Cardiac muscle cell (in vitro differentiated cells and primary cell): Measurements from ENCODE around the gene SLC30A7. TPM values are rescaled to one million over a fixed set of nuclear protein-coding genes. Genes with fewer than 3 reads are reported as not detected.

ENCODE experiments used
- DNase-seq, 2 donors: peaks; one replicate each; pipeline versions ENCODE4 v3.0.0 to v3.0.0-alpha.2; 2010 to 2017; ENCODE audit warnings: low read depth in 1 of 2, low spot score in 1 of 2
- H3K27ac ChIP-seq: fragments of 200-600 bp; sonication (generic); 2 replicates; pipeline ENCODE4 v1.5.1; 2016
- H3K27me3 ChIP-seq: fragments of 200-600 bp; sonication (generic); 2 replicates; pipeline ENCODE4 v1.6.0; 2016; ENCODE audit warnings: control low read depth
- H3K36me3 ChIP-seq: fragments of 200-600 bp; sonication (generic); 2 replicates; pipeline ENCODE4 v1.5.1; 2016; ENCODE audit warnings: control low read depth
- H3K4me1 ChIP-seq: fragments of 200-600 bp; sonication (generic); 2 replicates; pipeline ENCODE4 v1.8.1; 2017; ENCODE audit warnings: low read depth, mild to moderate bottlenecking, mixed run types
- H3K4me3 ChIP-seq: fragments of 200-600 bp; sonication (generic); 2 replicates; pipeline ENCODE4 v1.5.1; 2016; ENCODE audit warnings: mild to moderate bottlenecking
- H3K9me3 ChIP-seq: fragments of 200-600 bp; sonication (generic); 2 replicates; pipeline ENCODE4 v1.5.1; 2017; ENCODE audit warnings: low read depth, mild to moderate bottlenecking, control low read depth
- CTCF ChIP-seq: IDR thresholded peaks from 2 replicates; pipeline ENCODE4 v1.5.1; 2012; ENCODE audit warnings: low read depth, mild to moderate bottlenecking, low read length
- polyA plus RNA-seq: library from polyadenylated mRNA; unstranded; fragments of >200 nt; fragmentation: Nextera tagmentation; extraction: Ambion mirVana; gene quantifications from 2 replicates; pipeline ENCODE4 v1.2.1, GENCODE V29; 2016
- total RNA-seq: library from RNA; depleted of rRNA; stranded (reverse); fragments of >200 nt; gene quantifications from 2 replicates; pipeline ENCODE4 v1.2.3, GENCODE V29; 2016

Gene SLC30A7
- total and polyA plus RNA-seq, 2 experiments from 2014 or later = 5.3 to 6.9 TPM

GRCh38 chr1:101030881-101031280 is 135.0 kb downstream of the SLC30A7 start:
- TF ChIP-seq CTCF = no peak
- Histone ChIP-seq H3K4me1 (peaks cover 7% of the 10 kb centered on the region), H3K27ac (no peak overlapping the region), H3K27me3 (no peaks in the 10 kb centered on the region), H3K36me3 (no peaks in the 10 kb centered on the region), H3K4me3 (no peak overlapping the region), H3K9me3 (no peaks in the 10 kb centered on the region)
- DNase-seq = no peak

Other genes with a start within 250 kb of the SLC30A7 start
- 483 and 718 TPM in 2 replicates for gene VCAM1, start 176.3 kb upstream of the SLC30A7 start, total RNA-seq
- 443 and 806 TPM in 2 replicates for gene VCAM1, start 176.3 kb upstream of the SLC30A7 start, polyA plus RNA-seq
- 20.0 and 23.9 TPM in 2 replicates for gene EXTL2, start 1.2 kb upstream of the SLC30A7 start, total RNA-seq
- gene EXTL2, start 1.2 kb upstream of the SLC30A7 start, polyA plus RNA-seq = 42.5 and 57.2 TPM in 2 replicates
- gene DPH5, start 129.7 kb downstream of the SLC30A7 start, total RNA-seq = 20.3 and 35.8 TPM in 2 replicates
- 39.2 and 43.6 TPM in 2 replicates for gene DPH5, start 129.7 kb downstream of the SLC30A7 start, polyA plus RNA-seq